ENCODE results near the gene PTPRN2. TPM values are rescaled to one million over a fixed set of nuclear protein-coding genes. Genes with fewer than 3 reads are reported as not detected.

Gene PTPRN2
- total and polyA plus RNA-seq, 2 of the 8 experiments (the other 6 are each of a cell fraction or from before 2014, with no cell fraction given) = 2.6 to 4.5 TPM

GRCh38 chr7:157506268-157506667 is 1081.4 kb downstream of the PTPRN2 start:
- no peak for DNase-seq (ENCODE audit: low read depth in 1 of 2, low spot score in 2 of 2)
- Histone ChIP-seq H2BK15ac (ENCODE audit: low read length) (no peak overlapping the region), H3K56ac (replicated peaks; ENCODE audit: insufficient read length, low read depth, low read length) (no peak overlapping the region), H2AFZ (ENCODE audit: low read length) (no peak overlapping the region), H2AK5ac (ENCODE audit: low read depth, low read length) (no peak overlapping the region), H3K14ac (ENCODE audit: insufficient read length) (no peak overlapping the region), H2BK5ac (ENCODE audit: low read depth, low read length) (no peak overlapping the region), H2BK120ac (replicated peaks; ENCODE audit: low read depth, low read length) (no peak overlapping the region), H3K9ac (replicated peaks in 1 of 4; ENCODE audit: extremely low read depth in 1 of 4, low read depth in 3 of 4, low read length in 3 of 4) (no peak overlapping the region), H3K9me3 (ENCODE audit: insufficient read depth in 2 of 2, low read depth in 1 of 2, low read length in 1 of 2) (peaks cover 4 to 8% of the 10 kb centered on the region in 2 experiments; a peak in 1 of 4 replicates), H3K79me2 (ENCODE audit: control insufficient read depth in 1 of 2, insufficient read depth in 2 of 2, low read length in 2 of 2) (no peaks in the 10 kb centered on the region), H4K20me1 (replicated peaks in 1 of 2; ENCODE audit: control insufficient read depth in 1 of 2, insufficient read depth in 2 of 2, low read length in 2 of 2) (peaks cover 0 to 3% of the 10 kb centered on the region in 2 experiments), H2BK12ac (ENCODE audit: low read depth, low read length) (no peak overlapping the region), H3K18ac (ENCODE audit: extremely low read depth, low read length) (no peak overlapping the region), H3K23ac (ENCODE audit: insufficient read length) (no peak overlapping the region), H2BK20ac (ENCODE audit: low read length) (no peak overlapping the region), H3K4me2 (ENCODE audit: insufficient read depth in 1 of 2, low read depth in 2 of 2, low read length in 2 of 2) (no peak overlapping the region), H3K4me3 (ENCODE audit: extremely low read depth in 1 of 4, insufficient read depth in 2 of 4, low read depth in 3 of 4, low read length in 4 of 4) (no peak overlapping the region), H4K8ac (ENCODE audit: extremely low read depth, insufficient read depth, low read length) (no peak overlapping the region; the same call in 1 of the 2 replicates), H4K91ac (replicated peaks; ENCODE audit: insufficient read length, low read length) (no peak overlapping the region), H4K5ac (ENCODE audit: insufficient read length, low read depth, low read length) (no peak overlapping the region), H3K36me3 (ENCODE audit: control insufficient read depth in 2 of 4, insufficient read depth in 4 of 4, low read length in 3 of 4) (no peaks in the 10 kb centered on the region), H3K27me3 (replicated peaks in 1 of 4; ENCODE audit: control insufficient read depth in 3 of 4, extremely low read depth in 1 of 4, insufficient read depth in 3 of 4, low read length in 3 of 4) (peaks cover 0 to 17% (median 8%) of the 10 kb centered on the region in 4 experiments; a peak in 5 of 7 replicates), H3K4me1 (replicated peaks in 1 of 4; ENCODE audit: control insufficient read depth in 3 of 4, insufficient read depth in 4 of 4, low read length in 3 of 4) (no peaks in the 10 kb centered on the region), H3K23me2 (ENCODE audit: low read depth, low read length) (no peaks in the 10 kb centered on the region), H3K79me1 (ENCODE audit: low read depth, low read length) (no peaks in the 10 kb centered on the region), H3K27ac (ENCODE audit: low read depth, low read length) (no peak overlapping the region), H3K4ac (replicated peaks; ENCODE audit: insufficient read length, low read depth, low read length) (no peak overlapping the region)
- no peak for FAIRE-seq
- POLR2A ChIA-PET (ENCODE audit: partially characterized antibody) = no interaction called here
- CTCF ChIA-PET (ENCODE audit: partially characterized antibody) = interaction anchor here (1.9 kb wide), 1 partner anchor 32 kb away, joined by 5 read pairs; no protein-coding TSS in a partner anchor
- 94% methylated on average over 6 of the region's 6 CpGs; no CpG with 5 or more reads in 1 of the 2 experiments for WGBS, 2 experiments (ENCODE audit: extremely low coverage in 1 of 2, insufficient coverage in 1 of 2, insufficient read length in 1 of 2, insufficient replicate concordance in 2 of 2, low coverage in 1 of 2, low lambda C conversion rate in 2 of 2, missing lambda C conversion rate in 1 of 2)
- TF ChIP-seq KDM5A (IDR thresholded peaks at IDR 0.05; ENCODE audit: low read length) (no peak), POLR2A (IDR thresholded peaks at IDR 0.05; ENCODE audit: control extremely low read depth in 1 of 2, low read depth in 2 of 2, low read length in 2 of 2) (no peak), TBP (IDR thresholded peaks at IDR 0.05; ENCODE audit: low read depth, low read length) (no peak), BRCA1 (IDR thresholded peaks at IDR 0.05; ENCODE audit: low read depth, low read length) (no peak), RAD21 (IDR thresholded peaks at IDR 0.05 in 1 of 2, conservative IDR thresholded peaks at IDR 0.05 in 1 of 2; ENCODE audit: low read depth in 2 of 2, low read length in 2 of 2) (no peak), TAF1 (IDR thresholded peaks at IDR 0.05; ENCODE audit: low read depth, low read length) (no peak), EZH2 (IDR thresholded peaks at IDR 0.05; ENCODE audit: low read depth, low read length, severe bottlenecking) (no peak), GABPA (IDR thresholded peaks at IDR 0.05; ENCODE audit: borderline replicate concordance, insufficient read depth, low read length) (no peak), RBBP5 (IDR thresholded peaks at IDR 0.05; ENCODE audit: borderline replicate concordance, low read depth, low read length) (no peak), SIRT6 (IDR thresholded peaks at IDR 0.05; ENCODE audit: low read length) (no peak), POU5F1 (IDR thresholded peaks at IDR 0.05; ENCODE audit: low read depth, low read length) (no peak), TEAD4 (IDR thresholded peaks at IDR 0.05; ENCODE audit: low read depth, low read length) (no peak), RFX5 (IDR thresholded peaks at IDR 0.05; ENCODE audit: borderline replicate concordance, low read depth, low read length) (no peak), NANOG (IDR thresholded peaks at IDR 0.05; ENCODE audit: insufficient read depth, low read depth, low read length, poor library complexity, severe bottlenecking) (no peak), SP2 (IDR thresholded peaks at IDR 0.05; ENCODE audit: low read length) (no peak), ASH2L (IDR thresholded peaks at IDR 0.05; ENCODE audit: low read length) (no peak)

Measured in H1 (cell line).